A549 (cell line): ENCODE results near the gene PTPDC1. TPM values are rescaled to one million over a fixed set of nuclear protein-coding genes. Genes with fewer than 3 reads are reported as not detected.

ENCODE experiments used
- ATAC-seq, 2 experiments: fragments of 200-7000 bp in 1 of 2; fragments of >200 bp in 1 of 2; cut with Nextera tagmentation in 1 of 2; cut with Tn5 transposase in 1 of 2; 3 replicates each; pipeline versions ENCODE4 v1.8.0 to v1.9.1; 2018 to 2020; ENCODE audit warnings: mild to moderate bottlenecking in 1 of 2, moderate library complexity in 1 of 2
- CTCF ChIA-PET: fragments of 300-600 bp; sonication (Branson Sonifier 250); formaldehyde crosslinking; extraction: SDS; loops from one replicate; lab custom pipeline; 2021; ENCODE audit warnings: antibody characterized with exemption, inconsistent platforms; lab: Yijun Ruan, JAX
- POLR2A ChIA-PET: fragments of 350-600 bp; formaldehyde crosslinking; extraction: SDS; loops from one replicate; lab custom pipeline; 2021; ENCODE audit warnings: antibody characterized with exemption, inconsistent platforms; lab: Yijun Ruan, JAX
- DNase-seq, 2 experiments: peaks; one replicate each; pipeline versions ENCODE4 v3.0.0 to v3.0.0-alpha.2; 2011 to 2016; ENCODE audit warnings: low read depth in 1 of 2, low spot score in 1 of 2
- FAIRE-seq: peaks from 2 replicates; lab custom pipeline; 2011; peaks lifted over from hg19 to GRCh38; lab: Jason Lieb, UNC
- H3K27ac ChIP-seq, 2 experiments: fragments of >200 bp; sonication (Bioruptor Twin); formaldehyde crosslinking; 3 replicates each; pipeline ENCODE4 v1.5.1; 2016 to 2017
- H3K4me1 ChIP-seq: fragments of >200 bp; sonication (Bioruptor Twin); formaldehyde crosslinking; 3 replicates; pipeline ENCODE4 v1.6.1; 2016
- H3K4me2 ChIP-seq: fragments of >200 bp; sonication (Bioruptor Twin); formaldehyde crosslinking; 3 replicates; pipeline ENCODE4 v1.6.1; 2016
- H3K4me3 ChIP-seq: fragments of >200 bp; sonication (Bioruptor Twin); formaldehyde crosslinking; 3 replicates; pipeline ENCODE4 v1.5.1; 2016
- H3K9me3 ChIP-seq: fragments of >200 bp; sonication (Bioruptor Twin); formaldehyde crosslinking; 3 replicates; pipeline ENCODE4 v1.6.1; 2016
- ATOH8 ChIP-seq: fragments of 250-450 bp; sonication (Bioruptor Pico); IDR thresholded peaks from 2 replicates; pipeline ENCODE4 v1.5.0; 2020; ENCODE audit warnings: low read depth, mild to moderate bottlenecking, moderate library complexity
- BCL3 ChIP-seq: fragments of >200 bp; sonication (Bioruptor Twin); formaldehyde crosslinking; IDR thresholded peaks from 3 replicates; pipeline ENCODE4 v1.6.1; 2016
- BHLHE40 ChIP-seq: IDR thresholded peaks from 2 replicates; pipeline ENCODE4 v1.6.1; 2012; ENCODE audit warnings: low read depth, low read length, inconsistent platforms
- CBX2 ChIP-seq: fragments of 200-600 bp; sonication (generic); IDR thresholded peaks from 2 replicates; pipeline ENCODE4 v1.6.1; 2016; ENCODE audit warnings: low read depth, mild to moderate bottlenecking, borderline replicate concordance
- CEBPB ChIP-seq, 2 experiments: fragments of >200 bp in 1 of 2; sonication (Bioruptor Twin) in 1 of 2; formaldehyde crosslinking in 1 of 2; IDR thresholded peaks; 2 replicates each; pipeline ENCODE4 v1.6.1; 2012 to 2016
- CHD4 ChIP-seq: fragments of 200-600 bp; sonication (generic); IDR thresholded peaks from 2 replicates; pipeline ENCODE4 v1.6.1; 2016; ENCODE audit warnings: antibody characterized with exemption, mild to moderate bottlenecking, borderline replicate concordance
- E2F6 ChIP-seq: IDR thresholded peaks from 2 replicates; pipeline ENCODE4 v1.6.1; 2012; ENCODE audit warnings: low read depth, borderline replicate concordance
- EHF ChIP-seq: fragments of 250-450 bp; sonication (Bioruptor Pico); IDR thresholded peaks from 2 replicates; pipeline ENCODE4 v1.5.0; 2020; ENCODE audit warnings: mild to moderate bottlenecking
- ELK1 ChIP-seq: fragments of 150-350 bp; IDR thresholded peaks from 2 replicates; pipeline ENCODE4 v1.6.1; 2014; ENCODE audit warnings: low read depth, mild to moderate bottlenecking, low read length
- FOSL2 ChIP-seq, 2 experiments: fragments of 450-650 bp in 1 of 2; fragments of >200 bp in 1 of 2; sonication (Bioruptor Twin) in 1 of 2; formaldehyde crosslinking; IDR thresholded peaks; 2 replicates each; pipeline versions ENCODE4 v1.5.0 to v1.6.1; 2016 to 2020; ENCODE audit warnings: mild to moderate bottlenecking in 1 of 2, moderate library complexity in 1 of 2
- FOXS1 ChIP-seq: fragments of 250-450 bp; sonication (Bioruptor Pico); IDR thresholded peaks from 2 replicates; pipeline ENCODE4 v1.5.0; 2020; ENCODE audit warnings: mild to moderate bottlenecking, moderate library complexity
- GATA3 ChIP-seq: IDR thresholded peaks from 2 replicates; pipeline ENCODE4 v1.6.1; 2012; ENCODE audit warnings: borderline replicate concordance
- HEYL ChIP-seq: fragments of 250-450 bp; sonication (Bioruptor Pico); IDR thresholded peaks from 2 replicates; pipeline ENCODE4 v1.8.0; 2021; ENCODE audit warnings: mild to moderate bottlenecking, moderate library complexity
- HOXA7 ChIP-seq: fragments of 250-450 bp; sonication (Bioruptor Pico); IDR thresholded peaks from 2 replicates; pipeline ENCODE4 v1.5.0; 2020; ENCODE audit warnings: mild to moderate bottlenecking, moderate library complexity
- HOXB13 ChIP-seq: fragments of 250-450 bp; sonication (Bioruptor Pico); IDR thresholded peaks from 2 replicates; pipeline ENCODE4 v1.5.0; 2020; ENCODE audit warnings: low read depth, mild to moderate bottlenecking, moderate library complexity
- HOXB5 ChIP-seq: fragments of 250-450 bp; sonication (Bioruptor Pico); IDR thresholded peaks from 2 replicates; pipeline ENCODE4 v1.5.0; 2020; ENCODE audit warnings: mild to moderate bottlenecking, moderate library complexity
- JUN ChIP-seq, 2 experiments: fragments of >200 bp; sonication (Bioruptor Twin); formaldehyde crosslinking; IDR thresholded peaks; 2 replicates in 1 of 2; 3 replicates in 1 of 2; pipeline ENCODE4 v1.6.1; 2016 to 2017
- JUNB ChIP-seq: fragments of >200 bp; sonication (Bioruptor Twin); formaldehyde crosslinking; IDR thresholded peaks from 2 replicates; pipeline ENCODE4 v1.6.1; 2016
- KDM1A ChIP-seq: fragments of 200-600 bp; sonication (generic); IDR thresholded peaks from 2 replicates; pipeline ENCODE4 v1.6.1; 2016; ENCODE audit warnings: low read depth, mild to moderate bottlenecking
- KDM5A ChIP-seq: fragments of 200-600 bp; sonication (generic); IDR thresholded peaks from 2 replicates; pipeline ENCODE4 v1.6.1; 2016; ENCODE audit warnings: antibody characterized with exemption, mild to moderate bottlenecking
- MAFK ChIP-seq: fragments of 450-650 bp; IDR thresholded peaks from 2 replicates; pipeline ENCODE4 v1.6.1; 2014; ENCODE audit not compliant: partially characterized antibody
- MAX ChIP-seq: IDR thresholded peaks from 2 replicates; pipeline ENCODE4 v1.6.1; 2012
- NFE2L2 ChIP-seq: fragments of 150-350 bp; conservative IDR thresholded peaks from 2 replicates; pipeline ENCODE4 v1.6.1; 2014; ENCODE audit warnings: low read length
- NPAS2 ChIP-seq: fragments of 250-450 bp; sonication (Bioruptor Pico); IDR thresholded peaks from 2 replicates; pipeline ENCODE4 v1.8.0; 2022; ENCODE audit warnings: mild to moderate bottlenecking, moderate library complexity, borderline replicate concordance
- POLR2A ChIP-seq: IDR thresholded peaks from 2 replicates; pipeline ENCODE4 v1.6.1; 2012; ENCODE audit warnings: mild to moderate bottlenecking, low read length
- POLR2AphosphoS2 ChIP-seq: conservative IDR thresholded peaks from 2 replicates; pipeline ENCODE4 v1.6.1; 2012; ENCODE audit warnings: low read length, improper control_type of control experiment, inconsistent platforms
- RAD21 ChIP-seq, 2 experiments: fragments of >200 bp in 1 of 2; sonication (Bioruptor Twin) in 1 of 2; formaldehyde crosslinking in 1 of 2; IDR thresholded peaks in 1 of 2; conservative IDR thresholded peaks in 1 of 2; 2 replicates in 1 of 2; 3 replicates in 1 of 2; pipeline ENCODE4 v1.6.1; 2012 to 2018; ENCODE audit warnings: inconsistent platforms in 1 of 2
- RFX5 ChIP-seq: fragments of 450-650 bp; IDR thresholded peaks from 2 replicates; pipeline ENCODE4 v1.7.1; 2014; ENCODE audit warnings: antibody characterized with exemption, mild to moderate bottlenecking, moderate library complexity
- RNF2 ChIP-seq: fragments of 200-600 bp; sonication (generic); IDR thresholded peaks from 2 replicates; pipeline ENCODE4 v1.6.1; 2016; ENCODE audit warnings: low read depth, mild to moderate bottlenecking, antibody characterized with exemption, moderate library complexity, borderline replicate concordance
- TP53 ChIP-seq: fragments of 250-450 bp; sonication (Bioruptor Pico); IDR thresholded peaks from 2 replicates; pipeline ENCODE4 v1.5.0; 2021; ENCODE audit warnings: mild to moderate bottlenecking, moderate library complexity
- USF2 ChIP-seq: fragments of 450-650 bp; IDR thresholded peaks from 2 replicates; pipeline ENCODE4 v1.6.1; 2014; ENCODE audit warnings: antibody characterized with exemption
- ZC3H11A ChIP-seq: fragments of 450-650 bp; IDR thresholded peaks from 2 replicates; pipeline ENCODE4 v1.6.1; 2014; ENCODE audit warnings: antibody characterized with exemption, mild to moderate bottlenecking
- ZNF302 ChIP-seq: fragments of 250-450 bp; sonication (Bioruptor Pico); IDR thresholded peaks from 2 replicates; pipeline ENCODE4 v1.9.0; 2021; ENCODE audit warnings: inconsistent platforms, mild to moderate bottlenecking, moderate library complexity
- ZSCAN20 ChIP-seq: fragments of 250-450 bp; sonication (Bioruptor Pico); IDR thresholded peaks from 2 replicates; pipeline ENCODE4 v1.8.0; 2022; ENCODE audit warnings: mild to moderate bottlenecking, moderate library complexity
- WGBS: methylation state at CpG from one replicate; pipeline ENCODE4 v1.1.6; 2017; ENCODE audit errors: missing lambda C conversion rate; 5-methylcytosine and 5-hydroxymethylcytosine counted together
- polyA plus RNA-seq, 4 experiments: library from polyadenylated mRNA; depleted of rRNA in 3 of 4; stranded (reverse); fragments of >200 nt; fragmentation: RNase III in 1 of 4; extraction: RNeasy Plus Mini Kit Qiagen cat#74134 plus additional on column Dnase treatment in 1 of 4; gene quantifications; 2 replicates in 3 of 4; 3 replicates in 1 of 4; pipeline ENCODE4 v1.2.3, GENCODE V29; 2011 to 2017

The PTPDC1 gene
- polyA plus RNA-seq, 2 of the 4 experiments (the other 2 are of a cell fraction): 3.8 to 16.9 TPM

- FAIRE-seq (no peak), DNase-seq (no peak), ATAC-seq (no peak)
- Histone ChIP-seq H3K4me3 (no peak overlapping the region), H3K4me2 (no peak overlapping the region), H3K4me1 (no peaks in the 10 kb centered on the region), H3K9me3 (no peaks in the 10 kb centered on the region), H3K27ac (no peak overlapping the region)
- CTCF ChIA-PET: interaction anchor here (1.0 to 3.9 kb wide), 3 partner anchors 10 to 136 kb away, joined by 4 to 26 read pairs (median 21); no protein-coding TSS in a partner anchor
- no peak for TF ChIP-seq ZNF302
- no peak for TF ChIP-seq CHD4
- TF ChIP-seq RNF2: no peak
- TF ChIP-seq JUN (IDR thresholded peaks at IDR 0.05): no peak
- no peak for TF ChIP-seq JUNB
- no peak for TF ChIP-seq HOXB13 (CRISPR knock-in tag)
- TF ChIP-seq ZSCAN20 (CRISPR knock-in tag): no peak
- no peak for TF ChIP-seq USF2
- no peak for TF ChIP-seq ELK1
- no peak for TF ChIP-seq CEBPB (IDR thresholded peaks at IDR 0.05)
- no peak for TF ChIP-seq FOXS1
- TF ChIP-seq RAD21 (conservative IDR thresholded peaks at IDR 0.05 in 1 of 2, IDR thresholded peaks at IDR 0.05 in 1 of 2): no peak
- TF ChIP-seq KDM5A: no peak
- TF ChIP-seq TP53 (CRISPR knock-in tag): no peak
- TF ChIP-seq BHLHE40: no peak
- TF ChIP-seq POLR2AphosphoS2: no peak
- TF ChIP-seq MAFK: no peak
- no peak for TF ChIP-seq KDM1A
- POLR2A ChIA-PET: no interaction called here
- 98% methylated on average over 1 of the region's 1 CpG for WGBS
These were observed 7.7 kb upstream of the PTPDC1 start for GRCh38 chr9:94076557-94076956.

GRCh38 chr9:94078086-94078485 lies 6.2 kb upstream of the PTPDC1 start:
- no peak overlapping the region for H3K4me3 ChIP-seq
- TF ChIP-seq RAD21 (conservative IDR thresholded peaks at IDR 0.05 in 1 of 2, IDR thresholded peaks at IDR 0.05 in 1 of 2) (no peak), RNF2 (no peak), HEYL (CRISPR knock-in tag) (no peak), BCL3 (no peak), ZC3H11A (no peak), MAX (no peak), CBX2 (no peak), GATA3 (no peak), NFE2L2 (no peak), E2F6 (no peak), HOXA7 (CRISPR knock-in tag) (no peak), TP53 (CRISPR knock-in tag) (no peak), NPAS2 (CRISPR knock-in tag) (no peak), ATOH8 (no peak), POLR2A (no peak), EHF (no peak), RFX5 (no peak), FOSL2 (IDR thresholded peaks at IDR 0.05) (no peak), FOSL2 (CRISPR knock-in tag; IDR thresholded peaks at IDR 0.05) (no peak), HOXB5 (no peak)
- ATAC-seq (no peak), DNase-seq (no peak), FAIRE-seq (no peak)
- H3K4me2 ChIP-seq: no peak overlapping the region
- CTCF ChIA-PET: interaction anchor here (1.2 to 2.5 kb wide), 2 partner anchors 12 to 13 kb away, joined by 4 to 13 read pairs; no protein-coding TSS in a partner anchor
- POLR2A ChIA-PET: no interaction called here
- no peaks in the 10 kb centered on the region for H3K9me3 ChIP-seq
- H3K27ac ChIP-seq: no peak overlapping the region
- WGBS: 48% methylated on average over 2 of the region's 2 CpGs
- no peaks in the 10 kb centered on the region for H3K4me1 ChIP-seq
